K562 (cell line): ENCODE data around the gene CCDC9B. TPM values are rescaled to one million over a fixed set of nuclear protein-coding genes. Genes with fewer than 3 reads are reported as not detected.

Source experiments
- ATAC-seq: fragments of 200-7000 bp; cut with Tn5 transposase; 3 replicates; pipeline ENCODE4 v1.9.1; 2020; ENCODE audit warnings: moderate library complexity
- BruUV-seq: library from RNA; stranded (reverse); fragments of 400-500 nt; replicated peaks from 2 replicates; lab custom pipeline; 2021; lab: Mats Ljungman, UMichigan
- CTCF ChIA-PET: fragments of 300-600 bp; formaldehyde crosslinking; extraction: SDS; loops from one replicate; lab custom pipeline; 2021; ENCODE audit warnings: low intra/inter-chr PET ratio; lab: Yijun Ruan, JAX
- POLR2A ChIA-PET: fragments of 300-600, 350-650 bp; sonication (Branson Sonifier 250); formaldehyde crosslinking; extraction: SDS; loops from one replicate; lab custom pipeline; 2021; ENCODE audit warnings: antibody characterized with exemption, inconsistent platforms; lab: Yijun Ruan, JAX
- DNase-seq, 4 experiments: peaks; one replicate each; pipeline versions ENCODE4 v3.0.0 to v3.0.0-alpha.2; 2011 to 2018; ENCODE audit warnings: low spot score in 3 of 4, mixed read lengths in 3 of 4; ENCODE audit errors: extremely low read depth in 1 of 4
- FAIRE-seq: peaks from 2 replicates; lab custom pipeline; 2011; peaks lifted over from hg19 to GRCh38; lab: Jason Lieb, UNC
- H2AFZ ChIP-seq: 2 replicates; pipeline ENCODE4 v1.6.0; 2011; ENCODE audit warnings: low read depth, low read length, control low read depth, inconsistent platforms
- H3K27ac ChIP-seq: fragments of 200-600 bp; 3 replicates; pipeline ENCODE4 v1.8.0; 2011; ENCODE audit warnings: low read depth, mild to moderate bottlenecking, control low read depth, inconsistent platforms, low read length, moderate library complexity, mixed read lengths; ENCODE audit errors: extremely low read depth
- H3K27me3 ChIP-seq, 2 experiments: fragments of 300-600 bp in 1 of 2; 2 replicates in 1 of 2; 3 replicates in 1 of 2; pipeline versions ENCODE4 v1.6.0 to v1.8.0; 2011; ENCODE audit warnings: inconsistent platforms in 2 of 2, low read length in 2 of 2, mild to moderate bottlenecking in 1 of 2, mixed read lengths in 1 of 2, moderate library complexity in 1 of 2; ENCODE audit not compliant: control insufficient read depth in 2 of 2, insufficient read depth in 2 of 2
- H3K36me3 ChIP-seq: fragments of 300-600 bp; 3 replicates; pipeline ENCODE4 v1.8.0; 2011; ENCODE audit warnings: mild to moderate bottlenecking, low read length, inconsistent platforms; ENCODE audit not compliant: control insufficient read depth, insufficient read depth
- H3K4me1 ChIP-seq, 2 experiments: fragments of 200-600 bp in 1 of 2; replicated peaks in 1 of 2; 2 replicates in 1 of 2; 3 replicates in 1 of 2; pipeline versions ENCODE4 v1.5.1 to v1.8.0; 2011; ENCODE audit warnings: inconsistent platforms in 2 of 2, low read length in 2 of 2, mild to moderate bottlenecking in 1 of 2, mixed read lengths in 1 of 2, moderate library complexity in 1 of 2; ENCODE audit not compliant: control insufficient read depth in 2 of 2, insufficient read depth in 2 of 2
- H3K4me2 ChIP-seq: 2 replicates; pipeline ENCODE4 v1.6.1; 2011; ENCODE audit warnings: low read length, control low read depth, inconsistent platforms, mixed read lengths; ENCODE audit not compliant: insufficient read depth
- H3K4me3 ChIP-seq: fragments of 200-600 bp; sonication (generic), shearing (Covaris generic); 2 replicates; pipeline ENCODE4 v1.5.1; 2016; ENCODE audit warnings: control low read depth, inconsistent platforms
- H3K79me2 ChIP-seq: fragments of 200-600 bp; 3 replicates; pipeline ENCODE4 v1.8.0; 2011; ENCODE audit warnings: low read length, inconsistent platforms; ENCODE audit not compliant: control insufficient read depth, insufficient read depth
- H3K9ac ChIP-seq, 2 experiments: 2 replicates each; pipeline versions ENCODE4 v1.6.0 to v1.6.1; 2011; ENCODE audit warnings: low read depth in 2 of 2, low read length in 2 of 2, control low read depth in 1 of 2, inconsistent platforms in 1 of 2, mild to moderate bottlenecking in 1 of 2, mixed read lengths in 1 of 2; ENCODE audit not compliant: insufficient read depth in 1 of 2
- H3K9me1 ChIP-seq: one replicate; pipeline ENCODE4 v1.6.0; 2011; ENCODE audit warnings: inconsistent platforms, mild to moderate bottlenecking, low read length, moderate library complexity; ENCODE audit not compliant: control insufficient read depth, insufficient read depth
- H3K9me3 ChIP-seq: replicated peaks from 2 replicates; pipeline ENCODE4 v1.5.1; 2011; ENCODE audit warnings: low read depth, low read length, inconsistent platforms; ENCODE audit not compliant: control insufficient read depth, insufficient read depth
- H4K20me1 ChIP-seq: replicated peaks from 2 replicates; pipeline ENCODE4 v1.6.1; 2011; ENCODE audit warnings: low read length, inconsistent platforms, mixed read lengths; ENCODE audit not compliant: control insufficient read depth, insufficient read depth
- ARID3B ChIP-seq: fragments of 250-450 bp; sonication (Bioruptor Pico); IDR thresholded peaks from 2 replicates; pipeline ENCODE4 v1.4.0; 2020; ENCODE audit warnings: borderline replicate concordance
- ARID4B ChIP-seq: sonication (generic); formaldehyde crosslinking; IDR thresholded peaks from 2 replicates; pipeline ENCODE4 v1.8.0; 2022; ENCODE audit warnings: mild to moderate bottlenecking, missing genetic modification reagents
- HMG20A ChIP-seq: fragments of 450-650 bp; formaldehyde crosslinking; conservative IDR thresholded peaks from 2 replicates; pipeline ENCODE4 v1.4.0; 2020; ENCODE audit warnings: mild to moderate bottlenecking, mixed read lengths
- POLR2A ChIP-seq: fragments of 450-650 bp; conservative IDR thresholded peaks from 2 replicates; pipeline ENCODE4 v1.6.1; 2016
- RAD21 ChIP-seq, 2 experiments: fragments of 250-450 bp in 1 of 2; fragments of 450-650 bp in 1 of 2; sonication (Bioruptor Pico) in 1 of 2; formaldehyde crosslinking in 1 of 2; IDR thresholded peaks in 1 of 2; conservative IDR thresholded peaks in 1 of 2; 2 replicates each; pipeline versions ENCODE4 v1.4.0 to v1.8.0; 2020 to 2022; ENCODE audit warnings: mild to moderate bottlenecking in 2 of 2, moderate library complexity in 1 of 2
- RB1 ChIP-seq: fragments of 450-650 bp; IDR thresholded peaks from 2 replicates; pipeline ENCODE4 v1.6.1; 2017; ENCODE audit warnings: low read depth, mild to moderate bottlenecking
- SMC3 ChIP-seq: conservative IDR thresholded peaks from 2 replicates; pipeline ENCODE4 v1.6.1; 2011; ENCODE audit warnings: low read depth, low read length, improper control_type of control experiment; ENCODE audit not compliant: insufficient read depth
- SREBF1 ChIP-seq: fragments of 150-350 bp; IDR thresholded peaks from 2 replicates; pipeline ENCODE4 v1.6.1; 2014; ENCODE audit warnings: antibody characterized with exemption, low read depth, low read length, borderline replicate concordance
- TARDBP ChIP-seq: fragments of 450-650 bp; IDR thresholded peaks from 2 replicates; pipeline ENCODE4 v1.6.1; 2016
- ZBTB49 ChIP-seq: sonication (generic); formaldehyde crosslinking; IDR thresholded peaks from 2 replicates; pipeline ENCODE4 v1.8.0; 2022; ENCODE audit warnings: missing genetic modification reagents, mild to moderate bottlenecking, borderline replicate concordance
- ZNF282 ChIP-seq: sonication (generic); formaldehyde crosslinking; IDR thresholded peaks from 2 replicates; pipeline ENCODE4 v1.8.1; 2023; ENCODE audit warnings: missing genetic modification reagents
- WGBS: fragments of 100-300 bp; shearing (Covaris generic); methylation state at CpG from one replicate; pipeline ENCODE4 v1.1.6; 2016; ENCODE audit warnings: low coverage, mixed read lengths; ENCODE audit not compliant: insufficient coverage; ENCODE audit errors: missing lambda C conversion rate; 5-methylcytosine and 5-hydroxymethylcytosine counted together
- in situ Hi-C: fragments of 300-500 bp; cut with MboI; formaldehyde crosslinking; loops from 4 replicates; pipeline ENCODE4 v1.15.0; 2018; ENCODE audit warnings: inconsistent platforms, mixed read lengths
- intact Hi-C: fragments of 100-400 bp; cut with micrococcal nuclease; formaldehyde crosslinking; loops from 2 replicates; pipeline ENCODE4 v1.14.2; 2022
- polyA plus RNA-seq, 8 experiments: library from polyadenylated mRNA; depleted of rRNA in 4 of 8; stranded (reverse) in 5 of 8; unstranded in 3 of 8; fragments of >200 nt; fragmentation: Nextera tagmentation in 2 of 8; fragmentation: Illumina TruSeq in 1 of 8; extraction: Ambion mirVana in 2 of 8; extraction: Trizol in 1 of 8; gene quantifications; 2 replicates each; pipeline versions ENCODE4 v1.2.1 to v1.2.3, GENCODE V29; 2011 to 2014; ENCODE audit warnings: inconsistent platforms in 1 of 8, missing spikeins in 1 of 8
- total RNA-seq, 7 experiments: library from RNA; depleted of rRNA in 6 of 7; stranded (reverse); fragments of >200 nt in 6 of 7; fragmentation: Illumina TruSeq in 2 of 7; extraction: Trizol in 2 of 7; gene quantifications; 2 replicates each; pipeline versions ENCODE4 v1.2.1 to v1.2.3, GENCODE V29; 2011 to 2021; ENCODE audit warnings: low replicate concordance in 1 of 7

The CCDC9B gene
- total and polyA plus RNA-seq, 9 of the 15 experiments (the other 6 are each of a cell fraction or from before 2014, with no cell fraction given) = 0.01 to 0.47 (median 0.15) TPM; not detected in 1

DNA sequence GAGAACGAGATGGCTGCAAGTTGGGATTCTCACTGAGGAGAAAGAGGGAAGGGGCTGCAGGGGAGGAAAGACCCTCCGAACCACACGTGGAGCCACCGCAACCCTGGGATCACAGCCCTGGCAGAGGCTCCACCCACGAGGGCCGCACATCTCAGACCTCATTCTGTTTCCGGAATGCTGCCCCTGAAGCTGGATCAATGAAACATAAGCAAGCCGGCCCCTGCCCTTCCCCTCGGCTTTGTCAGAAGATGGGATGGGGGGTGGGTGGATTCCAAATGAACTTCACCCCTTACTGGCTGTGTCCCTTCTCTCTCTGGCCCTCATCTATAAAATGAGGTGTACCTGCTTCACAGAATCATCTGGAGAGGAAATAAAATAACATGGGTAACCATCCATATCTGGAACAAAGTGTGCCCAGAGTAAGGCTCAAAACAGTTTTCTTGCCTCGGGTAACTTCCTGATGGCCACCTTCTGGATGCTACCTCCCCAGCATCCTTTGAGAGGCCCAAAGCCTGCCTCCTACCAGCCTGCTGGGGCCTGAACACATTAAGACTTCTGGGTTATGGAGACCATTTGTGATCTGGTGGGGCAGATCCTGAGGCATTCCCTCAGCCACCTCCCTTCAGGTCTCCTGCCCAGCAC is 4.6 kb upstream of the CCDC9B start (continued):
- TF ChIP-seq ARID3B (CRISPR knock-in tag) = no peak
- no peak for TF ChIP-seq HMG20A
- no peak for TF ChIP-seq SREBF1

- intact Hi-C loops (loop anchor here (1.0 kb wide), 1 partner anchor 78 kb away; no protein-coding TSS in a partner anchor), in situ Hi-C loops (loop anchor here (5.0 to 10.0 kb wide), 2 partner anchors 78 to 540 kb away; no protein-coding TSS in a partner anchor)
- WGBS = 23% methylated on average over 14 of the region's 15 CpGs
- peak; percentile 78 to 81 (median 78) for DNase-seq
- H3K36me3 ChIP-seq = no peaks in the 10 kb centered on the region
- ATAC-seq = peak; percentile 75
- no TSS peak for BruUV-seq
- H2AFZ ChIP-seq = peak overlapping the region; percentile 35; the same call in 1 of the 2 replicates
- H3K9me1 ChIP-seq = no peaks in the 10 kb centered on the region
- FAIRE-seq = peak; percentile 86
- peaks cover 7 to 24% of the 10 kb centered on the region in 2 experiments; a peak in 4 of 5 replicates for H3K4me1 ChIP-seq
- no peak overlapping the region for H3K4me3 ChIP-seq
- H3K4me2 ChIP-seq = no peak overlapping the region
- no peak overlapping the region for H3K27ac ChIP-seq
- ChIA-PET POLR2A (no interaction called here), CTCF (interaction anchor here (0.8 to 2.1 kb wide), 3 partner anchors 23 to 550 kb away, joined by 4 to 28 read pairs (median 7); partner anchors contain the start of gene VPS18)
- H3K9ac ChIP-seq = no peak overlapping the region
- no peaks in the 10 kb centered on the region for H3K79me2 ChIP-seq
- no peaks in the 10 kb centered on the region for H3K9me3 ChIP-seq
- H3K27me3 ChIP-seq = no peaks in the 10 kb centered on the region
- no peaks in the 10 kb centered on the region for H4K20me1 ChIP-seq
- TF ChIP-seq RAD21 (CRISPR knock-in tag; conservative IDR thresholded peaks at IDR 0.05 in 1 of 2, IDR thresholded peaks at IDR 0.05 in 1 of 2) (peak; percentile 49 to 80), ARID4B (CRISPR knock-in tag) (0 out of 2 replicates have a peak, but pooled peaks have one; percentile 44), ZBTB49 (CRISPR knock-in tag) (no peak), SMC3 (peak; percentile 88), POLR2A (no peak), ZNF282 (CRISPR knock-in tag) (no peak), TARDBP (0 out of 2 replicates have a peak, but pooled peaks have one; percentile 47), RB1 (peak; percentile 31; the same call in 1 of the 2 replicates)
Observed at GRCh38 chr15:40344631-40345120, 3.9 kb upstream of the CCDC9B start.
